Skeletal muscle cell (primary cell): Measurements from ENCODE around the gene RGR.
"Not testable (repeated sequence)": the region's sequence is repeated elsewhere in the genome, so short reads cannot be mapped to it uniquely, and the experiment has no call there.

Source experiments
- DNase-seq: peaks from one replicate; pipeline ENCODE4 v3.0.0-alpha.2; 2010; ENCODE audit warnings: low read depth
- H3K4me3 ChIP-seq: 2 replicates; pipeline ENCODE4 v1.5.1; 2011; ENCODE audit warnings: low read depth, mild to moderate bottlenecking, control low read depth, low read length, moderate library complexity

Gene RGR

GRCh38 chr10:84248794-84249193, 3.9 kb downstream of the RGR start:
- DNase-seq = no peak

GRCh38 chr10:84254552-84255478, 10.0 kb downstream of the RGR start:
- DNase-seq = no peak
- H3K4me3 ChIP-seq = no peak overlapping the region

More at GRCh38 chr10:84248794-84249193, 3.9 kb downstream of the RGR start:
- H3K4me3 ChIP-seq = no peak overlapping the region

DNA sequence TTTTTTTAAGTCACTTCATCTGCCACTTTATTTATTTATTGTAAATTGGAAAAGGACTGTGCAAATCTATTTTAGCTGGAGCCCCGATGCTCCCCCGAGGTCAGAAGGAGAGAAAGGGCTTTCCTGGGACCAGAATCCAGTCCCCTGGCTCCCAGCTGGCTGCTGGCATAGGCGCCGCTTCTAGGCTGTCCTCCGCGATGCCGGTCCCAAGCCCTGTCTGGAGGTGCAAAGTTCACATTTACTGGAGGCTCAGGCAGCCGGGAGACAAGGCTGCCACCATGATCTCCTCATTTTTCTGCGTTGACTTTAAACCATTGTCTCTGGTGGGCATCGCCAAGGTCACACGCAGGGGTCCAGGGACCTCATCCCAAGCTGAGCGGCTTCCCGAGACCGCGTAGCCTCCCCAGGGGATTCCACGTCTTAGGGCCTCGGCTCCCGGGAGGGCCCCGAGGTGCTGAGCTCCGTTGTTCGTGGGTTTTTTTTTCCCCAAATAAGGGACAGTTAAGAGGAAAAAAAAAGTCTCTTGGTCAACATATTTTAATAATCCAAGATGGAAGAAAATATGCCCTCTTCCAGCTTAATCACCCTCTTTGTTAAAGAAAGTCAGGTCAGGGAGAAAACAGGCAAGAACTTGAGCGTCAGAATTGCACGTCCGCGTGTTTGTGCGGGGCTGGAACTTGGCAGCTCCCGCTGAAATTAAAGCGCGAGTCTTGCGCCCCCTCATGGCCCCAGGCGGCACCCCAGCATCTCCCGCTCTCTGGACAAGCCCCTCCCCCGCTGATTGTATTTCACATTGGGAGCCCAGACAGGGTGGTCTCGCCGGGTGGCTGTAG, 11.9 kb downstream of the RGR start:
- DNase-seq = peak; percentile 3
- H3K4me3 ChIP-seq = no peak overlapping the region

DNA sequence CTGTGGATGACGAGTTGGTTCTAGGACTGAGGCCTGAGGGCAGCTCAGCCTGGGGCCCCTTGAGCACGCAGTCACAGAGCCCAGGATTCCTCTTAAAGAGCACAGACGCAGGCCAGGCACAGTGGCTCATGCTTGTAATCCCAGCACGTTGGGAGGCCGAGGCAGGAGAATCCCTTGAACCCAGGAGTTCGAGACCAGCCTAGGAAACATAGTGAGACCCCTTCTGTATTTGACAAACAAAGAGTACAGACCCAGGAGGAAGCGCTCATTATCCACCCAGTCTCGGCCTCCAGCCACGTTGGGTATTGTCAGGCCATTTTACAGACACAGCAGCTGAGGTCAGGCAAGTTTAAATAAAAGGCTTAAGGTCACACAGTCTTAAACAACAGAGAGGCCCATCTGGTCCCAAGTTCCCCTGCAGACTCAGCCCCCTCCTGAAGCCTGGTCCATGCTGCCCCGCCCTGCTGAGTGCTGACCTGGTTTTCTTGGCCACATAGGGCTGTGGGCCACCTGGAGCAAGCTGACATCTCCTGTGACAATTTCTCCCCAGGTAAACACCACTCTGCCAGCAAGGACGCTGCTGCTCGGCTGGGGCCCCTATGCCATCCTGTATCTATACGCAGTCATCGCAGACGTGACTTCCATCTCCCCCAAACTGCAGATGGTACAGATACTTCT, 12.6 kb downstream of the RGR start:
- H3K4me3 ChIP-seq = no peak overlapping the region
- no peak for DNase-seq

DNA sequence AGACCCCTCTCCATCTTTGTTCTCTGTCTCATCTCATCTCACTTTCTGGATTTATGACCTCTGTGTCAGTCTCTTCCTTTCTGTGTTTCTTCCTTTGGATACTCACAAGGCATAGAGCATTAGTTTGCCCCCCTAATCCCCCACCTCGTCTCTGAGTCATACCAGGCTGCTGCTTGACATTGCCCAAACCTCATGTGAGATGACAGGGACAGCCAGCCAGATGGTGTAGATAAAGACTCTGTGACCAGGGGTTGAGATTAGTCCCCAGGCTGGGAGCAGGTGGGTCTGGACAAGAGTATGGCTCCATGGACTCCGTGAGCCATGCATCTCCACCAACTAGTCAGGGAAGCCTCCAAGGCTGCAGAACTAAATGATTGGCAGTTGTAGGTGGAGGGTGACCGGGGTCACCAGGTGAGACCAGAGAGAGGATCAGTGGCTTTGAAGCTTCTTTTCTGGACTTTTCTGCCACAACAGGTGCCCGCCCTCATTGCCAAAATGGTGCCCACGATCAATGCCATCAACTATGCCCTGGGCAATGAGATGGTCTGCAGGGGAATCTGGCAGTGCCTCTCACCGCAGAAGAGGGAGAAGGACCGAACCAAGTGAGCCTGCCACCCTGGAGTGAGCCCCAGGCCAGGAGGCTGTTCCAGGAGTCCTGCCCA, 13.3 kb downstream of the RGR start:
- no peak for DNase-seq
- no peak overlapping the region for H3K4me3 ChIP-seq

GRCh38 chr10:84261236-84261915, 16.5 kb downstream of the RGR start:
- DNase-seq = no peak
- no peak overlapping the region for H3K4me3 ChIP-seq

DNA sequence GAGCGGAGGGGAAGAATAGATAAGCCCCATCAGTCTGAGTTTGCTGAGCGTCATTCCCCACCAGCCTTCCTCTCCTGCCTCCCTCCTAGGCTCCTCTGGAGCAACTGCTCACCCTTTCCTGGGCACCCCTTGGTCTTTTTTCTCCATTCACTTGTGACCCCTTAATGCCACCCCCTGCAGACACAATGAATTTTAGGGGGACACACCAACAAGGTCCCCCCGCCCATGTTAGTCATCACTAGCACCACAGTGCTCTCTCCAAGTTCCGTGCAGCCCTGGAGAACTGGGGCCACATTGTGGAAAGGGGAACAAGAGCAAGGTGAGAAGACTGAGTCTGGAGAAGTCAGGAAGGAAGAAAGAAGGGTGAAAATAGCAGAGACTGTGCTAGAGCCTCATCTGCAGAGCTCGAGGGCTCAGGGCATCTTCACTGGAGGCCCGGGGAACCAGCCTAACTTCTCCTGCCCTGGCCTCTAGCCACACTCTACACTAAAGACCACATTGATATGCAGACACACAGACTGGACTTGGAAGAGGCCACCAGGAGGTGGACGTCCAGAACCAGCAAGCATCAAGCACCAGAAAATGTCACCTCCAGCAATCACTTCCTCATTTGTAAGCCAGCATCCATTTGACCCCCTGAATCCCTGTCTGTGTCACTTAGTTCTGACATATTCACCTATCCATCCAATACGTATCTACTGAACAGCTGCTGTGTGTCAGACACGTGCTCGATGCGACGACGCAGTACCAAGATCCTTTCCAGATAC, 17.5 kb downstream of the RGR start:
- DNase-seq = no peak
- H3K4me3 ChIP-seq = no peak overlapping the region

DNA sequence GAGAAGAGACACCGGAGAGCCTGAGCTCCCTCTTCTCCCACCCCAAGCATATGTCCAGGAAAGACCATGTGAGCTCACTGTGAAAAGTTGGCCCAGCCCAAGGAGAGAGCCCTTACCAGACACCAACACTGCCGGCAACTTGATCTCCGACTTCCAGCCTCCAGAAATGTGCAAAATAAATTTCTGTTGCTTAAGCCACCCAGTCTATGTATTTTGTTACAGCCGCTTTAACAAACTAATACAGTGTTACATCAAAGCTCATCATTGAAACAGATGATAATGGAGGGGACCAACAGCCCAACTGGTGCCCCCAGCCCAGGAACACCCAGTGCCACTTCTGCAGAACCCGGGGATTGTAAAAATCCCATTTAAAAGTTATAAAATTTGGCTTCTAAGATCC, 18.9 kb downstream of the RGR start:
- no peak overlapping the region for H3K4me3 ChIP-seq
- DNase-seq = no peak

- no peak overlapping the region for H3K4me3 ChIP-seq
- peak; percentile 18 for DNase-seq
Measured at GRCh38 chr10:84264611-84265141, 19.8 kb downstream of the RGR start.

GRCh38 chr10:84265418-84265817, 20.6 kb downstream of the RGR start:
- DNase-seq = peak; percentile 48

DNA sequence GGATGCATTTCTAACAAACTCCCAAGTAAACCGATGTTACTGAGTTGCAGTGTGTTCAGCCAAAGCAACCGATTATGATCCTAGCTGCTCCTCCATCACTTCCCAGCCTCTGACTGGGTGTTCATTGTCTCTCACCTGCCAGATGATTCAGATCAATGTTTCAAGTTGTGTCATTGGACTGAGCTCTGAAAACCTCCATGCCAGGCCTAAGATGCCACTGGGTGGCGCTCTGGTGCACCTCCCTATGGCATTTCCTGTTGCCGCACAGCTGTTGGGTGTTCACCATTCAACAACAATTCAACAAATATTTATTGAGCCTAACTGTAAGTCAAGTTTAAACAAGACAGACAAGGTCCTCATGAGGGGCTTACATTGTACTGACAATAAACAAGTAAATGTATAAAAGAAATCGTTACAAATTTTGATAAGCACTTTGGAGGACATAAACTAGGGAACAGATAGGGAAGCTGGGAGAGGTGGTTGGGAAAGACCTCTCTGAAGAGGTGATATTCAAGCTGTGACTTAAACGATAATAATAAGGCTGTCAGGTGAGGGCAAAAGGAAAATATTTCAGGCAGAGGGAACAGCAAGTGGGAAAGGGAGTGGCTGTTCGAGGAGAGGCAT, 22.8 kb downstream of the RGR start:
- DNase-seq = peak; percentile 9
- H3K4me3 ChIP-seq = no peak overlapping the region

More at GRCh38 chr10:84265418-84265817, 20.6 kb downstream of the RGR start:
- no peak overlapping the region for H3K4me3 ChIP-seq

GRCh38 chr10:84269162-84269561, 24.3 kb downstream of the RGR start:
- DNase-seq = no peak
- H3K4me3 ChIP-seq = no peak overlapping the region

DNA sequence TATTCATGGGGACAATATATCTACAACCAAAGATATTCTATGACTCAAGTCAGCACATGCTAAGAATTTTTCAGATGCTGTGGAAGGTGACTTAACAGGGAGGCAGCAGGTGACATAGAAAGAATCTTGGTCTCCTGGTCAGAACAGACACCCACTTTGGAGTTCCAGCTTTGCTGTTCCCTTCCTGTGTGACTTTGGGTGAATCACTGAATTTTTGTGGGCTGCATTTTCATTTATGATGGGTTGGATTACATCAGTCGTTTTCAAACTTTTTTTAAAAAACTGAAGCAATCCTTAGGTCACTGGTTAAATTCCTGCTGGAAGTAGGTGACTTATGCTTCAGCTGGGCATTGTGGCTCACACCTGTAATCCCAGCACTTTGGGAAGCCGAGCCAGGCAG, 24.9 kb downstream of the RGR start:
- peak; percentile 45 for DNase-seq
- no peak overlapping the region for H3K4me3 ChIP-seq

- H3K4me3 ChIP-seq = no peak overlapping the region
- DNase-seq = no peak
Measured at GRCh38 chr10:84270708-84271107, 25.9 kb downstream of the RGR start.

DNA sequence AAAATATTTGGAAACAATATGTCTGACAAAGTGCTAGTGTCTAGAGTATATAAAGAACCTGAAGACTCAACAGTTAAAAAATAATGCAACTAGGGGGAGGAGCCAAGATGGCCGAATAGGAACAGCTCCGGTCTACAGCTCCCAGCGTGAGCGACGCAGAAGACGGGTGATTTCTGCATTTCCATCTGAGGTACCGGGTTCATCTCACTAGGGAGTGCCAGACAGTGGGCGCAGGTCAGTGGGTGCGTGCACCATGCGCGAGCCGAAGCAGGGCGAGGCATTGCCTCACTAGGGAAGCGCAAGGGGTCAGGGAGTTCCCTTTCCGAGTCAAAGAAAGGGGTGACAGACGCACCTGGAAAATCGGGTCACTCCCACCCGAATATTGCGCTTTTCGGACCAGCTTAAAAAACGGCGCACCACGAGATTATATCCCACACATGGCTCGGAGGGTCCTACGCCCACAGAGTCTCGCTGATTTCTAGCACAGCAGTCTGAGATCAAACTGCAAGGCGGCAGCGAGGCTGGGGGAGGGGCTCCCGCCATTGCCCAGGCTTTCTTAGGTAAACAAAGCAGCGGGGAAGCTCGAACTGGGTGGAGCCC, 35.1 kb downstream of the RGR start:
- not testable (repeated sequence) for H3K4me3 ChIP-seq, DNase-seq

DNA sequence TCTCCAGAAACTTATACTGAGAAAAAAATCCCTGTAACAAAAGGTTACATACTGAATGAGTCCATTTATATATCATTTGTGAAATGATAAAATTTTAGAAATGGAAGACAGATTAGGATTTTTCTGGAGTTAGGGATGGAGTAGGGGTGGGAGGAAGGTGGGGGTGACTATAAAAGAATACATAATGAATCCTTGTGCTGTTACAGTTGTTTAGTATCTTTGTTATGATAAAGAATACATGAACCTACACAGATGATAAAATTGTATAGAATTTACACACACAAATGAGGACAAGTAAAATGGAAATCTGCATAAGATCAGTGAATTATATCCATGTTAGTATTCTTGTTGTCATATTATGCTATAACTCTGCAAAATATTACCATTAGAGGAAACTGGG, 41.8 kb downstream of the RGR start:
- no peak overlapping the region for H3K4me3 ChIP-seq
- DNase-seq = no peak

- H3K4me3 ChIP-seq = no peak overlapping the region
- no peak for DNase-seq
Measured at GRCh38 chr10:84288151-84288550, 43.3 kb downstream of the RGR start.
